Rectal smooth muscle tissue (tissue), 1 donor: Measurements from ENCODE around the gene UVRAG.
"Not testable (repeated sequence)": the region's sequence is repeated elsewhere in the genome, so short reads cannot be mapped to it uniquely, and the experiment has no call there.

ENCODE experiments used
- H3K27ac ChIP-seq: one replicate; pipeline ENCODE4 v1.7.0; 2013; ENCODE audit warnings: low read depth, low read length, inconsistent platforms
- H3K27me3 ChIP-seq: one replicate; pipeline ENCODE4 v1.7.0; 2013; ENCODE audit warnings: low read length; ENCODE audit not compliant: control insufficient read depth, insufficient read depth
- H3K36me3 ChIP-seq: one replicate; pipeline ENCODE4 v1.7.0; 2013; ENCODE audit warnings: low read length; ENCODE audit not compliant: control insufficient read depth, insufficient read depth
- H3K4me1 ChIP-seq: one replicate; pipeline ENCODE4 v1.7.0; 2013; ENCODE audit warnings: low read length; ENCODE audit not compliant: control insufficient read depth, insufficient read depth
- H3K4me3 ChIP-seq: one replicate; pipeline ENCODE4 v1.7.0; 2013; ENCODE audit warnings: low read length
- H3K9ac ChIP-seq: one replicate; pipeline ENCODE4 v1.7.0; 2013; ENCODE audit warnings: low read length

The UVRAG gene

GRCh38 chr11:75930534-75930933, 115.5 kb downstream of the UVRAG start:
- no peaks in the 10 kb centered on the region for H3K27me3 ChIP-seq
- no peaks in the 10 kb centered on the region for H3K4me1 ChIP-seq
- no peaks in the 10 kb centered on the region for H3K36me3 ChIP-seq
- H3K4me3 ChIP-seq = no peak overlapping the region
- H3K27ac ChIP-seq = no peak overlapping the region
- no peak overlapping the region for H3K9ac ChIP-seq

GRCh38 chr11:75931124-75931523, 116.1 kb downstream of the UVRAG start:
- no peak overlapping the region for H3K27ac ChIP-seq
- no peak overlapping the region for H3K9ac ChIP-seq

GRCh38 chr11:75933736-75934135, 118.7 kb downstream of the UVRAG start:
- H3K4me3 ChIP-seq, H3K36me3 ChIP-seq, H3K4me1 ChIP-seq, H3K27ac ChIP-seq, H3K27me3 ChIP-seq, H3K9ac ChIP-seq: not testable (repeated sequence)

More at GRCh38 chr11:75931124-75931523, 116.1 kb downstream of the UVRAG start:
- H3K4me1 ChIP-seq = no peaks in the 10 kb centered on the region
- no peak overlapping the region for H3K4me3 ChIP-seq
- no peaks in the 10 kb centered on the region for H3K27me3 ChIP-seq
- no peaks in the 10 kb centered on the region for H3K36me3 ChIP-seq

DNA sequence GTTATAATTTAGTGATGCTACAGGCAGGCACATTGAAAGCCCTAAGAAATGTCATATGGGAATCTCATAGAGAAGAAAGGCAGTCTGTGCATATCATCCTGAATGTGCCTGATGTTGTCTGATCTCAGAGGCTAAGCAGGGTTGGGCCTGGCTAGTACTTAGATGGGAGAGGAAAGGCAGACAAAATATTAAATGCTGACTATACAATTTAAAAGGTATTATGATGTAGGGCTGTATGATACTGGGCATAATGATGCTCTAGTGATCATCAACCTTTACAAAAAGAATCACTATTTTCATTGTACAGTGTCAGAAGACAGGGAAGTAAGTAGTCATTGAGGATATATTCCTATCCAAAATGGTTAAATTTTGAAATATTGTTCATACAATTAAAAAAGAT, 119.8 kb downstream of the UVRAG start:
- no peaks in the 10 kb centered on the region for H3K36me3 ChIP-seq
- no peak overlapping the region for H3K4me3 ChIP-seq
- H3K9ac ChIP-seq = no peak overlapping the region
- H3K4me1 ChIP-seq = peaks cover 5% of the 10 kb centered on the region
- no peak overlapping the region for H3K27ac ChIP-seq
- H3K27me3 ChIP-seq = no peaks in the 10 kb centered on the region

DNA sequence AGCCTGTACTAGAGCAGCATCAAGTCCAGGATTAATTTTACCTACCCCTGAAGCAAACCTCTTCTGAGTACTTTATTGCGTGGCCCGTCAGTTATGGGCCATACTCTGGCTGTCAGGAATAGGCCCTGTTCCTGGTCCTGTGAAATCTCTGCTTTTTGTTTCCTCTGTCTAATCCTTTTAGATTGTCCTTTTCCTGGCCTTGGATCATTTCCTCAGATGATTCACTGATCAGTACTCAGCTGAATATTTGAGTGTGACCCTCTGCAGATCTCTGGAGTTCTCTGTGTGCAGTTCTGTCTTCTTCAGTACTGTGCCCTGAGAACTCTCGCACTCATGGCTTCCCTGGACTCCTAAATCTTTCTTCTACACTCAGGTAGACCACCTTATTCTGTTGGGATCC, 123.5 kb downstream of the UVRAG start:
- H3K27me3 ChIP-seq = no peaks in the 10 kb centered on the region
- no peak overlapping the region for H3K9ac ChIP-seq
- no peaks in the 10 kb centered on the region for H3K36me3 ChIP-seq
- no peak overlapping the region for H3K4me3 ChIP-seq
- H3K4me1 ChIP-seq = peaks cover 5% of the 10 kb centered on the region
- H3K27ac ChIP-seq = no peak overlapping the region

GRCh38 chr11:75939516-75939915, 124.5 kb downstream of the UVRAG start:
- Histone ChIP-seq H3K27me3 (no peaks in the 10 kb centered on the region), H3K27ac (no peak overlapping the region), H3K36me3 (no peaks in the 10 kb centered on the region), H3K4me3 (no peak overlapping the region), H3K9ac (no peak overlapping the region), H3K4me1 (peaks cover 5% of the 10 kb centered on the region)

GRCh38 chr11:75939992-75940391, 125.0 kb downstream of the UVRAG start:
- peaks cover 5% of the 10 kb centered on the region for H3K4me1 ChIP-seq
- no peaks in the 10 kb centered on the region for H3K27me3 ChIP-seq
- no peak overlapping the region for H3K4me3 ChIP-seq
- H3K36me3 ChIP-seq = no peaks in the 10 kb centered on the region
- no peak overlapping the region for H3K27ac ChIP-seq
- H3K9ac ChIP-seq = no peak overlapping the region

DNA sequence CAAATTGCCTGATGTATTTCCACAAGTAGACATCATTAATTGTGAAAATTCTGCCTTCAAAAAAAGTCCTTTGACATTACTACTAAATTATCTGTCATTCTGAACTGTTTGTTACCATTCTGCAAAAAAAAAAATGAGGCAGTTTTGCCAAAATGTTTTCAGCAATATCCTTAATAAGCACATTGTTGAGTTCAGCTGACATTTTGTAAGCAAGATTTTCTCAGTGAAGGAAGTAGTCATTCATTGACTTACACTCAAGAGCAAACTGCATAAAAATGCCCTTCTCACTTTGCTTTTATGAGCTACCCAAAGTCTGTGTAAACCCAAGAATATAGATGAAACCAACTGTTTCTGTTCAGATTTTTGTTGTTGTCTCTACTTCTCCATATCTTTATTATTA, 125.9 kb downstream of the UVRAG start:
- Histone ChIP-seq H3K27ac (no peak overlapping the region), H3K36me3 (no peaks in the 10 kb centered on the region), H3K9ac (no peak overlapping the region), H3K4me1 (peaks cover 9% of the 10 kb centered on the region), H3K4me3 (no peak overlapping the region), H3K27me3 (no peaks in the 10 kb centered on the region)

- Histone ChIP-seq H3K27ac (no peak overlapping the region), H3K4me1 (peaks cover 16% of the 10 kb centered on the region), H3K27me3 (no peaks in the 10 kb centered on the region), H3K36me3 (no peaks in the 10 kb centered on the region), H3K9ac (no peak overlapping the region), H3K4me3 (no peak overlapping the region)
These were observed 129.5 kb downstream of the UVRAG start for GRCh38 chr11:75944515-75944914.

GRCh38 chr11:75945446-75945845, 130.4 kb downstream of the UVRAG start:
- Histone ChIP-seq H3K36me3 (no peaks in the 10 kb centered on the region), H3K27ac (no peak overlapping the region), H3K4me1 (peaks cover 24% of the 10 kb centered on the region), H3K9ac (no peak overlapping the region), H3K27me3 (no peaks in the 10 kb centered on the region), H3K4me3 (no peak overlapping the region)

DNA sequence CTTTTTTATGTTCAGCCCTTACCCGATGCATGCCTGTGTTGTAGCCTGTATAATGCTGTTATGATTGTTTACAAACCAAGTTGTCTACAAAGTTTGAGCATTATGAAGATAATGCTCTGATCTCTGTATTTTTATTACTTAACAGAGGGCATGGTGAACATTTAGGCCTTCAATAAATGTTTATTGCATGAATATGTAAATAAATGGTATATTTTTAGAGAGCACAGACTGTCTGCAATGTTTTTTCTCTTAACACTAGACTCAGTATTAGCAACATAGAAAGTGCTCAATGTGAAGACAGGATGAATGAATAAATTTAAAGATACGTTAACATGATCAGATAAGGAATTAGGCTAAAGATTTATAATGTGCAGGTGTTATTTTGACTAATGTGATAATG, 130.9 kb downstream of the UVRAG start:
- Histone ChIP-seq H3K27me3 (no peaks in the 10 kb centered on the region), H3K27ac (peak overlapping the region; percentile 51), H3K36me3 (no peaks in the 10 kb centered on the region), H3K4me3 (no peak overlapping the region), H3K4me1 (peaks cover 24% of the 10 kb centered on the region), H3K9ac (no peak overlapping the region)

GRCh38 chr11:75946531-75947530, 131.8 kb downstream of the UVRAG start:
- Histone ChIP-seq H3K4me3 (no peak overlapping the region), H3K4me1 (peaks cover 24% of the 10 kb centered on the region), H3K9ac (no peak overlapping the region), H3K27ac (peak overlapping the region; percentile 51), H3K36me3 (no peaks in the 10 kb centered on the region), H3K27me3 (no peaks in the 10 kb centered on the region)
